HTERT RPE-1 (cell line): ENCODE measurements around the gene MYO1E.
"Not testable (repeated sequence)": the region's sequence is repeated elsewhere in the genome, so short reads cannot be mapped to it uniquely, and the experiment has no call there.

Experiments
- in situ Hi-C: fragments of 300-500 bp; cut with MboI; formaldehyde crosslinking; loops from 4 replicates; pipeline ENCODE4 v1.14.3; 2020; ENCODE audit warnings: low sequenced_read_pairs

MYO1E gene

DNA sequence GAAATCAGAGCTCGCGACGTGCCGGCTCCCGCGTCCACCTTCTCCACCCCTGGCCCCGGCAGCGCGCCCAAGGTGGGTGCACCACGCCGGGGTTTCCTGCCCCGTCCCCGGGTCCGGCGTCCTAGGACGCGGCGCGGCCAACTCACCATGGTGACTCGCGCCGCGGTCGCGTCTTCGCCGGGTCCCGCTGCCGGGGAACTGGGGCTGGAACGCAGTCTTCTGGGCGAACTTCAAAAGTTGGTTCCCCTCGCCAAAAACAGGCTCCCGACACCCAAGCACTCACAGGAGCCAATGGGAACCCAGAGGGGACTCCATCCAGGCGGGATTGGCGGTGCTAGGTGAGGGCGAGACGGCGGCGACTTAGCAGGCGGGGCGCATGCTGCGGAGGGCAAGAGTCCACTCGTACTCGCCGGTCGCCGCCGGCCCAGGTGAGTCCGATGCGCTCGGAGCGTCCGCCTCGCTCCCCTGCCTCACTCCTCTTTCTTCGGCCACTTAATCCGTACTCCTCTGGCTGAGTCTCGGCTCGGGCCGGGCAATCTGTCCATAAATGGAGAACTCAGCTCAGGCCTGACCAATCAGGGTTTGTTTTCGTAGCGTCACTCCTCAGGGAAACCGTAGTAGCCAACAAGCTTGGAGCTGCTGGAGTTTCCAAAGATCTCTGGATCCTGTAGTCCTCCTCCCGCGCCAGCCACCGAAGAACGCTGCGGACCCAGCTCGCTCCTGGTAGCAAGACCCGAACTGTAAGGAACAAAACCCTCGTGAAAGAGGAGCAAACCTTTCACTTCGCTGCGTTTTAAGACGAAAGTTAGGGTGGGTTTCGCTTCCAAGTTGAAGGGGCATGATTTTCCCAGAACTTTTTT, at the start of gene MYO1E:
MYO1E (minus strand) TSS at position 520 of the 860 bp plus-strand sequence; CDS start at position 149, 371 bp downstream.
- in situ Hi-C loops = no loop called here

DNA sequence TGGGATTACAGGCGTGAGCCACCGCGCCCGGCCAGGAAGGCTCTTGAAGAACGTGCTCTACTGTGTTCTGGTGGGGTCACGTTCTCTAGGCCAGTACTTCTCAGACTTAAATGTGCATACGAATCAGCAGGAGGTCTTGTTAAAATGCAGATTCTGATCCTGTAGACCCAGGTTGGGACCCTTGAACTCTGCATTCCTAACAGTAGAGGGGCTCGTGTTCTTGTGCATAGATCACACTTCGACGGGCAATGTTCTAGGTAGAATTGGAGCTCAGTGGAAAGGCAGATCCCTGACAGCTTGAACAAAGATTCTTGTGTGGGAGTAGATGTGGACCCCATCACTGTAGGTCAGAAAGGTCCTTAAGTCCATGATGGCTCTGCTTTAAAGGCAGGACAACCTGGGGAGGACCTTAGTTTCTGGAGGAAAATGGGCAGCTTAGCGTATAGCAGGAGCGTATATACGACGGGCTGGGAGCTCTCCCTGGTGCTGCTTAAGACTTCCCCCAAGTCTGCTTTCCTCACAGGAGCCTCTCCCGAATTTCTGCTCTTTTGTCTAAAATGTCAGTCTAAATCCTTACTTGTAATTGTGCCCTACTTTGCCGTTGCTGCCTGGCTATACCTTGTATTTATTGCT, 48.4 kb upstream of the MYO1E start:
- in situ Hi-C loops = no loop called here

DNA sequence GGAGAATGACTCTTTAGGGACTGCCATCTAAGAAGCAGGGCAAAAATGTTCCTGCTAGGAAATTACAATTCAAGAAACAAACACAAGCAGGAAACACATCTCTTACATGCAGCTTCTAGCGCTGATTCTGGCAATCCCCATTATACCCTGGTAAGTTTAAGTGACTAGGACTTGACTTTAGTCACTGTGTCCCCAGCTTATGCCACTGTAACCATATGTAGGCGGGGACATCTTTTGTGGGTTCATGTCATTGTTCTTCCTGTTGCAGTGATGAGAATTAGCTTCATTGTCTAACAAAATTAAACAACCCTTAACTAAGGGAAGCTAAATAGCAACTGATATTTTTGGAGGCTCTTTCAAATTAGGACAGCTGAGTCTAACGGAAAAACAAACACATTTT, 47.4 kb upstream of the MYO1E start:
- in situ Hi-C loops = no loop called here

DNA sequence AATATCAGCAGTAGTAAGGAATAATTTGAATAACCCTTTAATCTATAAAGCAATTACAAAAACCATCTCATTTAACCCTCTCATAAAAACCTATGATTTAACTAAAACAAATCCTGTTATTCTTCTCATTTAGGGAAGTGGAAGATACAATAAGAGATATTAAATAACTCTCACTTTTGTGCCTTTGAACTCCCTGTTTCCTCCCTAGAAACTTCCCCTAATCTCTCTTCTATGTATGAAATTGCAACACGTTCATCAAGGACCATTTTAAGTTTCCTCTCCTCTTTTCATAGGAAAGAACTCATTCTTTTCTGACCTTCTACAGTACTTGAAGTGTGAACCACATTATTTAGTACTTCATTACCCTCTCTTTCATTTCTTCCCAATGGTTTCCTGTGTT, 46.5 kb upstream of the MYO1E start:
- in situ Hi-C loops = no loop called here

DNA sequence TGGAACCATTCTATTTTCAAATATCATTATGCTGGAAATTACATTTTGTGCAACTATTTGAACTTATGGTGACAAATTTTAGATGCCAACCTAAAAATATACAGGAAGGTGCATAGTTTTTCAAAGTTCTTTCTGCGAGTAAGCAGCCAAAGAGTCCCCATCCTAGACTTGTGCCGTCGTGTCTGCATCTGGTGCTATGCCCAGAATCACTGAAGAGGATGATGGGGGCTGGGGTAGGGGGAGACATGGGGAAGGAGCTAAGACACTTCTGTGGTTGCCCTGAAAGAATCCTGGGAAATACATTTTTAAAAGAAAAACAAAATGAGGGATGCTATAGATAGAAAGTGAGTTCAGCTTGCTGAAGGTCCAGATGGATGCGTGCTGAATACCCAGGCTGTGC, 44.1 kb upstream of the MYO1E start:
- in situ Hi-C loops = no loop called here

DNA sequence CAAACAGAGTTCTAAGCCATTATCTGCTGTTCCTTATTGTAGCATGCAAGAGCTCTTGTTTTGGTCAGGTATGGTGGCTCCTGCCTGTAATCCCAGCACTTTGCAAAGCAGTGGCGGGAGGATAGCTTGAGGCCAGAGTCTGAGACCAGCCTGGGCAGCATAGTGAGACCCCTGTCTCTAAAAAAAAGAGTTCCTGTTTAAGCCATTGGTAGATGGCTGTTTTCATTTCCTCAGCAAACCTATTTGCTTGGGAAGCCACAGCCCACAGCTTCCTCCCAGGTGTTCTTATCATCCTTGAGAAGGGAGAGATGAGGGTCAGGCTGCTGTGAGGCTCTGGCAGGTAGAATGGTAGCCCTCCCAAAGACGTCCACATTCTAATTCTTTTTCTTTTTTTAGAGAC, 40.9 kb upstream of the MYO1E start:
- in situ Hi-C loops = no loop called here

DNA sequence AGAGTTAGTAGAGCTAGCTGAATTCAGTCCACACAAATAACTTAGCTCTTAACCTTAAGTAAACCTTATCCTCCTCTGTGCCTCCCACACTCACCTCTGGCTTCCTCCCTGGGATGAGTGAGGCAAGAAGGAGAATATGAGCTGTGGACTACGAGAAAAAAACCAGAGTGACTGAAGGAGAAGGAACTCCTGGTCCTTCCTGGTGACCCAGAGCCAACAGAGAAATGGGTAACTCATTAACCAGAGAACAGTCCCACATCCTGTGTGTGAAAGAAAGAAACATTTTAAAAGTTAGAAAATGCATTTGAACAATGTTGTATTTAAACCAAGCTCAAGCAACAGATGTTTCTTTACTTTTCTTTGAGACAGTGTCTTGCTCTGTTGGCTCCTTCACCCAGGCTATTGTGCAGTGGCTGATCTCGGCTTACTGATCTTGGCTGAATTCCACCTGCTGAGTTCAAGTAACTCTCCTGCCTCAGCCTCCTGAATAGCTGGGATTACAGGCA, 37.8 kb upstream of the MYO1E start:
- in situ Hi-C loops = no loop called here

DNA sequence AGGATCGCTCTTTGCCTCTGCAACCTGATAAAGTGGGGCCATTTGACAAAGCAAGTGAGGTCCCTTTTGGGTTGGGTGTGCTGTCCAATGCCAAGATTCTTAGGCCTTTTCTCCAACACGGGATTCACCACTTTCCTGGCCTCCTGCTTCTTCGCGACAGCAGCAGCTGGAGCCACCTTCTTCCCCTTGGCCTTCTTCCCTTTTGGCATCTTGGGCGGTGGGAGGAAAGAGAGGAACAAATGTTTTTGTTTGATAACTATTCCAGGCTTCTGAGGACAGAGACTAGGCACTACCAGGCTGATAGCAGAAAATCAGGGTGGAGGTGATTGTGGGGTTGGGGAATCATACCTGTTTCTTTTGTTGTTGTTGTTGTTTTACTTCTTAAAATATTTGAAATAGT, 35.3 kb upstream of the MYO1E start:
- in situ Hi-C loops = no loop called here

DNA sequence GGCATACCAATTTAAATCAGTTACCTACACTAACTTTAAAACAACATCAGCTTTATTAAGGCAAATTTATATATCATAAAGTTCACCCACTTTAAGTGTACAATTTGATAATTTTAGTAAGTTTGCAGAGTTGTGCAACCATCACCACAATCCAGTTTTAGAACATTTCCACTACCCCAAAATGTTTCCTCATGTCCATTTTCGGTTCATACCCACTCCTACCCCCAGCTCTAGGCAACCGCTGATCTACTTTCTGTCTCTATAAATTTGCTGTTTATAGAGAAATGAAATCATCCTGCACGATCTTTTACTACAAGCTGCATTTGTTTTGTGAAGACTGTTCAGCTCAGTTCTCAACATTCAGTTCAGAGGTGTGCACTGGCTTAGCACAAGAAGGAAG, 33.8 kb upstream of the MYO1E start:
- in situ Hi-C loops = no loop called here

DNA sequence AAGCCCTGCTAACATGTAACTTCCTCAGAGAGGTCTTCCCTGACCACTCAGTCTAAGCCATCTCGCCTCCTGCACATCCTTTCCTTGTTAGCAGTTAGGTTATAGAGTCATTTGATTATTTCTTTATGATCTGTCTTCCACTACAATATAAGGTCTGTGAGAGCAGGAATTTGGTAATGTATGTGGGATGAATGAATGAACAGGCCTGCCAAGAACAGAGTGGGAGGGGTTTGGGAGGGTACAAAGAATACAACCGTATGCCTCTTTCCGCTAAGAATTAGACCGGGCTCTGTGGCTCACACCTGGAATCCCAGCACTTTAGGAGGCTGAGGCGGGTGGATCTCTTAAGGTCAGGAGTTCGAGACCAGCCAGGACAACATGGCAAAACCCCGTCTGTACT, 32.4 kb upstream of the MYO1E start:
- in situ Hi-C loops = no loop called here

DNA sequence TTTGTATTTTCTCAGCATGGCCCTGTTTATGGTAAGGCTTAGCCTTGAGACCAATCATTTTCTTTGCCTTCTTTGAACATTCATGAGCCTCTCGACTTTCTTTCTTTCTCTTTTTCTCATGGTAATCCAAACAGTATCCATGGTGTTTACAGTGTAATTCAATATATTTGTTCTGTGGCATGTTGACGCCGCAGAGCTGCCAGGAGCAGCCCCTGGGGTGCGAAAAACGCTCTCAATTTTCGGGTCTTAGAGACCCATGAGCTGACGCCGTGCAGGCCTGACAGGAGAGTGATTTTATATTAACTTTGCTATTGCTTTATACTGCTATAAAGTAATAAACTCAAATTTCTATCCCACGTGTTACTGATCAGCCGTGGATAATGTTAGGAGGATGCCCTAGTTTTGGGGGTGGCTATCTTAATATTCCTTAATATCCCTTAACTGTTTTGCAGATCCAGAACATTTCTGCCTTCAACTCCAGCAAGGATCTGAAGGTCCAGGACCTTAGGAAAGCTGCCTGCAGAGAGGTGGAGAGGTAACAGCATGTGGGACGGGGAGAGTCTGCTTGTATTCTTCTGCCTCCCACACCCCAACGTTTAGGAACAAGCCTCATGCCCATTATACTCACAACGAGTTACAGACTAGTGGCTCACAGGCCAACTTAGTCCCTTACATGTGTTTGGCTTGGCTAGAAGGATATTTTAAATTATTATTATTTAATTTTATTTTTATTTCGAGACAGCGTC, 29.3 kb upstream of the MYO1E start:
- in situ Hi-C loops = no loop called here

DNA sequence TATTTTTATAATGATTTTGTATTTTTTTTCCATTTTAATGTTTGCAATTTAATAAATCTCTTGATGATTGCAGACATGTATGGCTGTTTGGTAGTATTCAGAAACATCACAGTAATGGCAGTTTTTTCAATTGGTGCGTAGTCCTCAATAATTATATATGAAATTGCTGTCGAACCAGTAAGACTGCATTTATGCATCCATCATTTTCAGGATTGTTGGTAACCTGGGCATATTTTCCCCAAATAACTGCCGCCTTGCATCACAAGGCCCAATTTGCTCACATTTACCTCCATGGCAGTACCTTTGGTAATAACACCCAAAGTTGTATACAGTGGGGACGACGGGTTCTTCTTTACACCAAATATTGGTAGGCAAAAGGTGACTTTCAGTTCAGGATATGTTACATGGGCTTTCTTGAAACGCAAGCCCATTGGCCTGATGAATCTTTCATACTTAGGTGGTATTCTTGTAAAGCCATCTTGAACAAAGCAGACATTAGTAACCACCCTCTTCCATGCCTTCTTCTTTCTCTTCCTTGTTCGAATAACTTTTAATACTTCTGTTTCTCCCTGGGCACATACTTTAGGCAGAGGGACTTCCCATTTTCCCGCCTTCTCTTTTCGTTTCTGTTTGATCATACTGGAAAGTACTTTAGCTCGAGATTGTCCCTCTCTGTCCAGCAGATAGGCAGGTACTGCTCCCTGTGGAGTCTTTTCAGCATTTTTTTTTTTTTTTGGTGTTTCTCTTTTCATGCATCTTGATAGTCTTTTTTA, 28.6 kb upstream of the MYO1E start:
- in situ Hi-C loops = not testable (repeated sequence)

DNA sequence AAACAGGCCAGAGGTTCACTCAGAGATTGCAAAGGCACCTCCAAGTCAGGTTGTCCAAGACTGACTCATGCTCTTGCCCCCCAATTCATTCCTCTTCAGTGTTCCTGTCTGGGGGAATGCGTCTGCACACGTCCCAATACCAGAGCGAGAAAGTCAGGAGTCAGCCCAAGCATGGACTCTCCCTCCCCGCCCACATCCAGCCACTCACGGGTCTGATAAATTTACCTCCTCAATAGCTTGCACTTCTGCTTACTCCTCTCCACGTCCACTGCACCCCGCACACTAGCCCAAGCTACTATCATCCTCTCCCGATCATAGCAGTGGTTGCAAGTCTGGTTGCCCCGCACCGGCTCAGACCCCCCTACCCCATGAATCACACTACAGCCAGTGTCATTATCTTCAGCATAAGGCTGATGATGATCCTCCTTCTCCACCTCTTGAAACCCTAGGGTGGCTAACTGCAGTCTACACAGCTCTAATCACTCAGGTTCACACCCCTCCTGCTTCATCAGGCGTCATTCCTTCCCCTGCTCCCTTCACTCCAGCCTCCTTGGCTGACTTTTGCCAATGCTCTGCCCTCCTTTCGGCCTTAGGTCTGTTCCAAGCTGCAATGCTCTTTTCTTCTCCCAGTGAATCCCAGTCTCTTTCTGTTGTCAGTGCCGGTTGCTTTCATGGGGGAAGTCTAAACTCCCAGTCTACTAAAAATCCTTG, 27.6 kb upstream of the MYO1E start:
- in situ Hi-C loops = no loop called here

DNA sequence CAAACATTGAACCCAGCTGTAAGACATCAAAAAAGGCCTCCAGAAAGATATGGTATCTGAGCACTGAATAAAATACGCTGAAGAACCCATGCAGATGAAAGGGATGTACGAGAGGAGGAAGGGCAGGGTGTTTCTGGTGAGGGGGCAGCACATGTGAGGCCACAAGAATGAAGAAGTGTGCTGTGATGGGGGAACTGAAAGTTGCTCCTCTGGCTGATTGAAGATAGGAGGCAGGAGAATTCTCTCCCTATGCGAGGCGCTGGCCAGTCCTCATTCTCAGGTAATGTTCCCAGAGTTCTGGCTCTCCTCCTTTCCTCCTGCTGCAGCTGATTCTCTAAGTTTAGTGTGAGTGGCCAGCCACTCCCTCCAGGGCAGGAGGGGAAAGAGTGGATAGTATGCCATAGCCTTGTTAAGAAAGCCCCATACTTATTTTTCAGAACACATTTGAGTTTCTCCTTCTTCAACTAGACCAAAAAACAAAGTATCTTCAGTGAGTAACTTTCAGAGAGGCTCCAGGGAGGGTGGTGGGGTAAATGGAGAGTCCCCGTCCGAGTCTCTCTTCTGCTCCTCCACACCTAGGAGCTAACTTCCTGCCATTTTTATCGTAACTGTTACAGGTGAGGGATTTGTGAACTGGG, 26.9 kb upstream of the MYO1E start:
- in situ Hi-C loops = no loop called here

DNA sequence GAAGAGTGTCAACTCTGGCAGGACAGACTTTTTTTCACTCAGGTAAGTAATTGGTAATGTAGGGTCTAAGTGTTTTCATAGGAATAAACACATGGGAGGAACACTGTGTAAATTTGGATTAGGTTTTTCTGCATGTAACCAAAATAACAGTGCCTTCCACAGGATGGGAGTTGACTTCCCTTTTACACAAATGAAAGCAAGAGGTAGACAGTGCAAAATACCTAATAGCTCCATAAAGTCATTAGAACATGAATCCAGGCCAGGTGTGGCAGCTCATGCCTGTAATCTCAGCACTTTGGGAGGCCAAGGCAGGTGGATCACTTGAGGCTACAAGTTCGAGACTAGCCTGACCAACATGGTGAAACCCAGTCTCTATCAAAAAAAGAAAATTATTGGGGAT, 25.5 kb upstream of the MYO1E start:
- in situ Hi-C loops = no loop called here

DNA sequence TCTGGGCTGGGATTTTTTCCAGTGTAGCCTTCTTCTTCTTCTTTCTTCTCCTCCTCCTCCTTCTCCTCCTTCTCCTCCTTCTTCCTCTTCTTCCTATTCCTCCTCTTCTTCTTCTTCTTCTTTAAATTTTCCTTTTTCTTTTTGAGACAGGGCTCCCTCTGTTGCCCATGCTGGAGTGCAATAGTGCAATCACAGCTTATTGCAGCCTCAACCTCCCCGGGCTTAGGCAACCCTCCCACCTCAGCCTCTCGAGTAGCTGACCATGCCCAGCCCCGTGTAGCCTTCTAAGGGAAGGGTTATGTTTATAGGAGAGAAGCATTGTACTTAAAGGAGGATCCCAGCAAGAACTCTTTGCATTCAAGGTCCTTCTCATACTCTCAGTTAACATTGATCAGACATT, 24.0 kb upstream of the MYO1E start:
- in situ Hi-C loops = no loop called here

DNA sequence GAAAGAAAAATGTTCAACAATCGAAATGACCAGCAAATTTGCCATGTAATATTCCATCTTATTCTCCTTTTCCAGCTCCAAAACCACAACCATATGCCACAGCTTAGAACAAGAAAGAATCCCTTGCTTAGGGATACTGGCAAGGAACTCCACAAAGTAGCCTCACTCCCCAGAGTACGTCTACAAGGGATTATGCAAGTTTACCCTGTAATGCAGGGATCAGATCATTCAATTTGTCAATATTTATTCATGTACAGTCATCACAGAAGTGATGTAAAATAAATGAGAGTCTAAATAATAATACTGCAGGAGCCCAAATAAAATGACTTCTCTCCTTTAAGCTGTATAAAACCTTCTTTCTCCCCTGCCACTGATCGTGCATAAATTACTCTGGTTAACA, 23.5 kb upstream of the MYO1E start:
- in situ Hi-C loops = no loop called here

DNA sequence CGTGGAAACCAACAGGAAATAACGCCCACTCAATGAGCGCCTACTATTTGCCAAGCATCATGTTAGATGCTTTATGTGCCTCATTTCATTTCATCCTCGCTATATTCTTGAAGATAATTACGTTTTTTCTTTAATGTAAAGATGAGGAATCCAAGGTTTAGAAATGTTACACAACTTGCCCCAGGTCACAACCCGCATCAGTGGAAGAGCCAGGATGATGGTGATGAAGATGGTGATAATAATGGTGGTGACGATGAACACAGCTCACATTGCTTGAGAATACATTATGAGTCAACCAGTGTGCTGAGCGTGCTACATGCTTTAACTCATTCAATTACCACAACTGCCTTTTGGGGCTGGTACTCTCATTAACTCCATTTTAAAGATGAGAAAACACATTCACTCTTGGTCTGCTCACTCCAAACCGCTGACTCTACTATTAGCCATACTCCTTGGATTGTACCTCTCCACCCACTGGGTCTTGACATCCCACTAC, 21.5 kb upstream of the MYO1E start:
- in situ Hi-C loops = no loop called here

DNA sequence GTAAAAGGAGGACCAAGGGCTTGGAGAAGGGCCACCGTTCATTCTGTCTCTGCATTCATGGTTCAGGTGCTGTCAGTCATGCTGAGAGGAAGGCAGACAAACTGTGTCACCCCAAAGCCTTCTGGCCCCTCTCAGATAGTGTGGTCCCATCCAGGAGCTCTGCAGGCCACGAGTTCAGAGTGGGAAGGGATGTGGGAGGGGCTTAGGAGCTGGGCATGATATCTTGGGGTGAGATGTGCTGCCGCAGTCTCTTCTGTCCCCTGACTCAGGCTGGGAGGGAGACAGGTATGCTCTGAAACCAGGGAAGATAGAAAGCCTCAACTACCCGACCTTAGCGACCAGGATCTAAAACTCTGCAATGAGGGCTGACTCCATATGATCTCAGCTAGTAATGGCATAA, 19.6 kb upstream of the MYO1E start:
- in situ Hi-C loops = no loop called here

DNA sequence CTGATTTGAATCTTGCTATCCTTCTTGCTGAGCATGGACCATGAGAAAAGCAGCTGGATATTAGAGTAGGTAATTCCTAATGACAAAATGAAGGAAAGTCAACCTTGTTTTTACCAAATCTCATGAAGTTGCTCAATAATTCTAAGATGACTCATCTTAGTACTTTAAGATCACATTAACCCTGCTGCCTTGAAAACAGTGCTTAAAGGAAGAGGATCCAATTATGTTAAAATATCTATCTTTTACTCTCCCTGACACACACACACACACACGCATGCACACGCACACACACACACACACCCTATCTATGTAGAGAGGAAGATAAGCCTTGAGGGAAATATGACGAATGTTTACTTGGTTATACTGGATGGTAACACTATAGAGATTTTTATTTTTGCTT, 16.0 kb upstream of the MYO1E start:
- in situ Hi-C loops = no loop called here
